Measurements from ENCODE around the gene PPP4R3A. TPM values are rescaled to one million over a fixed set of nuclear protein-coding genes. Genes with fewer than 3 reads are reported as not detected.
"Not testable (repeated sequence)": the region's sequence is repeated elsewhere in the genome, so short reads cannot be mapped to it uniquely, and the experiment has no call there.

PPP4R3A gene
- total RNA-seq, 4 donors from 2014 or later: 89.7 to 108 (median 95.7) TPM

DNA sequence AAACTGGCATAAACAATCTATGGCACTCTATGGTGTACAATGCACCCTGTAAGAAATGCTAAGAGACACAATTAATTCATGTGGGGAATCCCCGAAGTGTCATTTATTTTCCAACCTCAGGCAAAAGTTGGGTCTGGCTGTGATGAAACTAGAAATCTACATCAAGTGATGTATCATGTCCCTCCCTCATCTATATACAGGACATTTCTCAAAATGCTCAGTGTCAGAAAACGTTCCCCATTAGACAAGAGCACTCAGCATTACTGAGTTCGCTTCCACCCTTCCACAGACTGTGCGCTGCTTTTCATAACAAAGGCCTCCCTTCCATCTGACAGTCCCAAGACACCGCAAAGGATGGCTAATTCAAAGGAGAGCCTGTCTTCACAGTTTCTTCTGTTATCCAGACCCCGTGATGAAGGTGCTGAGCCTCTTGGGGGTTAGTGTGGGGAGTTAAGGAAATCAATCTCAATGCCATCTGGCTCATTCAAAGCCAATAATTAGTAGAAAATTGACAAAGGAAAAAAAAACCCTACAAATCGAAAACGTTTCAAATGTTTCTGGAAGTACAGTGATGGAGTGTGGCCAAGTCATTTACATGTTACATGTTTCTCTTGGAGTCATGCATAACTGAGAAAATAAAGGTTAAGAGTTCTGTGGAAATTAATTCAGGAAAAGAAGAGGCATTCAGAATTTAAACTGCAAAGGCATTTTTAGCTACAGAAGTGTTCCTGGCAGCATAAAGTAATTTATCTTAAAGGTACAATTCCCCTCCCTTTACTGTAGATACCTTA is 100.0 kb downstream of the PPP4R3A start:
- intact Hi-C loops (cut with DNase I): no loop called here
- Histone ChIP-seq H3K27ac (no peak overlapping the region), H3K27me3 (no peaks in the 10 kb centered on the region), H3K4me3 (replicated peaks in 1 of 3) (no peak overlapping the region), H3K9me3 (no peaks in the 10 kb centered on the region), H3K4me1 (no peaks in the 10 kb centered on the region), H3K36me3 (no peaks in the 10 kb centered on the region)
- TF ChIP-seq, protein P1, sequence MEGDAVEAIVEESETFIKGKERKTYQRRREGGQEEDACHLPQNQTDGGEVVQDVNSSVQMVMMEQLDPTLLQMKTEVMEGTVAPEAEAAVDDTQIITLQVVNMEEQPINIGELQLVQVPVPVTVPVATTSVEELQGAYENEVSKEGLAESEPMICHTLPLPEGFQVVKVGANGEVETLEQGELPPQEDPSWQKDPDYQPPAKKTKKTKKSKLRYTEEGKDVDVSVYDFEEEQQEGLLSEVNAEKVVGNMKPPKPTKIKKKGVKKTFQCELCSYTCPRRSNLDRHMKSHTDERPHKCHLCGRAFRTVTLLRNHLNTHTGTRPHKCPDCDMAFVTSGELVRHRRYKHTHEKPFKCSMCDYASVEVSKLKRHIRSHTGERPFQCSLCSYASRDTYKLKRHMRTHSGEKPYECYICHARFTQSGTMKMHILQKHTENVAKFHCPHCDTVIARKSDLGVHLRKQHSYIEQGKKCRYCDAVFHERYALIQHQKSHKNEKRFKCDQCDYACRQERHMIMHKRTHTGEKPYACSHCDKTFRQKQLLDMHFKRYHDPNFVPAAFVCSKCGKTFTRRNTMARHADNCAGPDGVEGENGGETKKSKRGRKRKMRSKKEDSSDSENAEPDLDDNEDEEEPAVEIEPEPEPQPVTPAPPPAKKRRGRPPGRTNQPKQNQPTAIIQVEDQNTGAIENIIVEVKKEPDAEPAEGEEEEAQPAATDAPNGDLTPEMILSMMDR (IDR thresholded peaks at IDR 0.05): no peak
- no peak for TF ChIP-seq POLR2A (IDR thresholded peaks at IDR 0.05)
- DNase-seq: no peak
- WGBS, 2 donors: 68 to 70% methylated on average over 8 of the region's 8 CpGs

DNA sequence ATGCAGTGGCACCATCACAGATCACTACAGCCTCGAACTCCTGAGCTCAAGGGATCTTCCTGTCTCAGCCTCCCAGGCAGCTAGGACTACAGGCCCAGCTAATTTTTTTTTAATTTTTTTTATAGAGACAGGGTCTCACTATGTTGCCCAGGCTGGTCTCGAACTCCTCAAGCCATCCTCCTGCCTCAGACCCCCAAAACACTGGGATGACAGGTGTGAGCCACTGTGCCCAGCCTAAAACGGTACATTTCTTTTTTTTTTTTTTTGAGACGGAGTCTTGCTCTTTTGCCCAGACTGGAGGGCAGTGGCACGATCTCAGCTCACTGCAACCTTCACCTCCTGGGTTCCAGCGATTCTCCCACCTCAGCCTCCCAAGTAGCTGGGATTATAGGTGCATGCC is 100.9 kb downstream of the PPP4R3A start:
- 96 to 97% methylated on average over 6 of the region's 6 CpGs for WGBS, 2 donors
- H3K9me3 ChIP-seq; DNase-seq; H3K36me3 ChIP-seq; H3K27ac ChIP-seq; H3K27me3 ChIP-seq; intact Hi-C loops (cut with DNase I); H3K4me1 ChIP-seq; H3K4me3 ChIP-seq (replicated peaks in 1 of 3): not testable (repeated sequence)

Small RNA genes lying within 50 kb of the gene (small RNA-seq; reads per million reads assigned to genes)
- gene AL133373.1: not detected

Other genes with a start within 250 kb of the PPP4R3A start
- 1 to 10 TPM; 3.0 to 6.3 (median 5.8) TPM for gene CCDC88C, start 92.5 kb downstream of the PPP4R3A start, total RNA-seq
- gene CATSPERB, start 221.8 kb upstream of the PPP4R3A start, total RNA-seq: 10 to 100 TPM in 1 of 4 donors, 1 to 10 TPM in 3; 1.8 to 12.1 (median 3.4) TPM

Data from thyroid gland (tissue), 4 donors.